ACC112 (cell line): Measurements from ENCODE around the gene TSPAN11.

Source experiments
- H2AFZ ChIP-seq: fragments of 200-600 bp; sonication (generic); one replicate; pipeline ENCODE4 v1.6.0; 2017; ENCODE audit warnings: antibody characterized with exemption, low read length; ENCODE audit not compliant: unreplicated experiment
- H3K27ac ChIP-seq: fragments of 200-600 bp; sonication (generic); 2 replicates; pipeline ENCODE4 v1.5.1; 2014; ENCODE audit warnings: low read depth, mild to moderate bottlenecking, antibody characterized with exemption, low read length, moderate library complexity
- H3K27me3 ChIP-seq: fragments of 200-600 bp; sonication (generic); 2 replicates; pipeline ENCODE4 v1.6.1; 2014; ENCODE audit warnings: mild to moderate bottlenecking, antibody characterized with exemption, low read length, moderate library complexity, mixed read lengths; ENCODE audit not compliant: insufficient read depth
- H3K36me3 ChIP-seq: fragments of 200-600 bp; sonication (generic); 2 replicates; pipeline ENCODE4 v1.6.1; 2016; ENCODE audit warnings: mild to moderate bottlenecking, antibody characterized with exemption, low read length, moderate library complexity, mixed read lengths; ENCODE audit not compliant: insufficient read depth
- H3K4me1 ChIP-seq: fragments of 200-600 bp; sonication (generic); one replicate; pipeline ENCODE4 v1.6.1; 2016; ENCODE audit warnings: low read length, mixed read lengths; ENCODE audit not compliant: insufficient read depth, unreplicated experiment, control insufficient read depth
- H3K4me3 ChIP-seq: fragments of 200-600 bp; sonication (generic); 2 replicates; pipeline ENCODE4 v1.5.1; 2014; ENCODE audit warnings: mild to moderate bottlenecking, low read depth, low read length
- H3K79me2 ChIP-seq: fragments of 200-600 bp; sonication (generic); one replicate; pipeline ENCODE4 v1.6.0; 2016; ENCODE audit warnings: low read length; ENCODE audit not compliant: control insufficient read depth, unreplicated experiment, insufficient read depth

Gene TSPAN11

DNA sequence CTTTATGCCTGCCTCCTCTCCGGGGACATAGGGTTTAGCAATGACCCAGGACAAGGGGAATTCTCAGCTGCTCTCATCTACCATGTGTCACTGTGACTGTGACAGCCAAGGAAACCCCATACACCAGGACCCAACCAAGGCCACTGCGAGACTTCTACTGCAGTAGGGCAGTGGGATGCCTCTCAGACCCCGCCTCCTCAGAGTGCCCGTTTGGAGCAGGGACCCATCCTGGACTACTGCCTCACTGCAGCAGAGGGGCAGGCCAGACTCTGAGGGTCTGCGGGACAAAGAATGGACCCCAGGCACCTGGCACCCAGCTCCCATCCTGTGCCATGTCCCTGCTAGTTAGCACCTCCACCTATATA lies 75.8 kb downstream of the TSPAN11 start:
- Histone ChIP-seq H2AFZ (no peak overlapping the region), H3K4me3 (no peak overlapping the region), H3K79me2 (no peaks in the 10 kb centered on the region), H3K27me3 (no peaks in the 10 kb centered on the region), H3K4me1 (peaks cover 28% of the 10 kb centered on the region), H3K27ac (no peak overlapping the region), H3K36me3 (no peaks in the 10 kb centered on the region)

DNA sequence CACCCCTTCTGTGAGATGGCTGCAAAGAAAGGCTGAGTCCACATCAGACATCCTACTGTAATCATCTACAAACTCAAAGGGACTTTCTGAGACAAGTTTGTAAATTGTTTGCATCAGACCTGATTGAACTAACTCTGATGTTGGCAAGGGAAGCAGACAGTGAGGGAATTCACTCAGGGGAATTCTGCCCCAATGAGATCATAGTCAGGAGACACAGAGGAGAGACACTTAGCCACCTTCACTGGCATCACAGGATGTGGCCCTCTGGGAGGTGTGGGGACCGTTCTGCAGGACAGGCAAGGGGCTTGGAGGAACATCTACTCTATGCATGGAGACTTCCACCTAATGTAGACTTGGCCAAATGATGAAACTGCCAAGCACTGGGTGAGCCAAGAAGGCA lies 76.5 kb downstream of the TSPAN11 start:
- Histone ChIP-seq H3K36me3 (no peaks in the 10 kb centered on the region), H3K27me3 (no peaks in the 10 kb centered on the region), H3K4me3 (no peak overlapping the region), H3K27ac (no peak overlapping the region), H3K79me2 (no peaks in the 10 kb centered on the region), H2AFZ (no peak overlapping the region), H3K4me1 (peaks cover 28% of the 10 kb centered on the region)

DNA sequence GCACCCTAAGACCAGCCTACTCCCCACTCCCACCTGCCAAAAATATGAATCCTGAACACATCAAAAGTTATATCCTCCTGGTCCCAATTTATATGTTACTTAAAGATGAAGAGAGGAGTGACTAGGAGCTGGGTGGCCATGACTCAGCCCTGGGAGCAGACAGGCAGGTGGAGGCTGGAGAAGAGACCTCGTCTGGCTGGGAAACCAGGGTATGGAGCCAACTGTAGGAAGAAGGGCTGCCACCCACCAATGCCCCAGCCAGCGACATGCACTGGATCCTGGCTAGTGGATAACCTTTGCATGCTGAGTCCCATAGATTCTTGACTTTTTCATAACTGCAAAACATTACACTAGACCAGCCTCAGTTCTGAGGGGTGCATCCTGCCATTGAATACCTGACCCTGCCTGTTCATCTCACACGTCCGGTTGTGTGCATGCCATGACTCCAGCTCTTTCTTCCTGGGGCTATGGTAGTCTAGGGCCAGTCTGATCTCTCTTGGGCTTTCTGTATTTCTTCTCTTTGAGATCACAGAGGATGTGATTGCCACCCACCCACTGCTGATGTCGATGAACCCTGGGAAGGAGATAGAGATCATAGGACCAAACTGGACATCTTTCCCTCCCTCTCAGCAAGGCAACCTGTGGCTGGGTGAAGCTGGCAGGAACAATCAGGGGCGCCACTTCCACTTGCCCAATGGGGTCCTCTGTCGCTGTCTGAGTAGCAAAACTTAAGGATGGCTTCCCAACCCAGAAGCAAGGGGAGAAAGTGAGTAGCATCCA lies 77.5 kb downstream of the TSPAN11 start:
- Histone ChIP-seq H3K4me1 (peaks cover 28% of the 10 kb centered on the region), H2AFZ (no peak overlapping the region), H3K4me3 (no peak overlapping the region), H3K27me3 (no peaks in the 10 kb centered on the region), H3K79me2 (no peaks in the 10 kb centered on the region), H3K27ac (no peak overlapping the region), H3K36me3 (no peaks in the 10 kb centered on the region)

DNA sequence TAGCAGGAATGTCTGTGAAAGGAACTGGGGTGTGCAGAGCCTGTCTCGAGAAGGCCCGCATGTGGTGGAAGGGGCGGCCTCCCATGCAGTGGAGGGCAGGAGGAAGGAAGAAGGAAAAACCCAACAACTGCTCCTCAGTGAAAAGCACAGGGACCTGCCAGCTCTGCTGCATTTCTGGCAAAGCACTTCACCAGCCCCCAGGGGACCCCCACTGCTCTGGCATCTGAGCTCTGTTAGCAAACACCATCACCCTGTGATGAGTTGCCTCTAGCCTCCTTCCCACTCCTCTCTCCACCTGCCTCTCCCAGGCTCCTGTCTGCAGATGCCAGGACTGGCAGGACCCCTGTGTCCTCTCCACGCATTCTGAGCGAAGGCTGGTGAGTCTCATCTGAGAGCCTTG lies 78.1 kb downstream of the TSPAN11 start:
- H3K36me3 ChIP-seq, result no peaks in the 10 kb centered on the region
- H3K4me3 ChIP-seq, result no peak overlapping the region
- H3K27ac ChIP-seq, result no peak overlapping the region
- H3K27me3 ChIP-seq, result no peaks in the 10 kb centered on the region
- H3K79me2 ChIP-seq, result no peaks in the 10 kb centered on the region
- no peak overlapping the region for H2AFZ ChIP-seq
- H3K4me1 ChIP-seq, result peaks cover 28% of the 10 kb centered on the region

DNA sequence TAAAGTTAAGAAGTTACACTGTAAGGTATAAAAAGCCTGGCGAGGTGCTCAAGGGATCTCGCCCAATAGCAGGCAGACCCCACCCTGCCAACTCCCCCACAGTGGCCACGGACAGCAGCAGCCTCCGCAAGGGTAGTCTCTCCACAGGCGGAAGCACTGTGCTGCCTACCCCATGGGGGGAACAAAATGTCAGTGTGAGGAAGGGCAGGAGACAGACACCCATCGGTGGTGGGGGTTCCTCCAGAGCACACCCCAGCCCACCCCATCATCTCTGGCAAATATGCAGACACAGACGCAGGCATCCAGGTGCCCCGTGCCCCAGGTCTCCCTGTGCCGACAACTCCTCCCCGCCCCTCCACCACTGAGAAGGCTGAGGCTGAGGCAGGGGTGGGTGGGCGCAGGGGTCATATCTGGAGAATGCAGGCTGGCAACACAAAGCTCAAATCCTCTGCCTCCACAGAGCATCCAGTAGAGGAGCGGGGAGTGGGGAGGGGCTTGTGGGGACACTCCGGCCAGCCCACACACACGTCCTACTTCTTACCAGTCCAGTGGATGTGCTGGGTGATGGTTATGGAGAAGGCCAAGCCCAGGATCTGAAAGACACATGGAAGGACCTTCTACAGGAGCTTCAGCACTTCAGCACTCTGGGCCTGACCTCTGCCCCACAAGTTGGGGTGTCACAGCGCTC lies 78.9 kb downstream of the TSPAN11 start:
- H3K27me3 ChIP-seq, result no peaks in the 10 kb centered on the region
- peak overlapping the region; percentile 68 for H3K27ac ChIP-seq
- no peaks in the 10 kb centered on the region for H3K79me2 ChIP-seq
- H3K4me3 ChIP-seq, result no peak overlapping the region
- H2AFZ ChIP-seq, result no peak overlapping the region
- no peaks in the 10 kb centered on the region for H3K36me3 ChIP-seq
- H3K4me1 ChIP-seq, result peaks cover 24% of the 10 kb centered on the region

DNA sequence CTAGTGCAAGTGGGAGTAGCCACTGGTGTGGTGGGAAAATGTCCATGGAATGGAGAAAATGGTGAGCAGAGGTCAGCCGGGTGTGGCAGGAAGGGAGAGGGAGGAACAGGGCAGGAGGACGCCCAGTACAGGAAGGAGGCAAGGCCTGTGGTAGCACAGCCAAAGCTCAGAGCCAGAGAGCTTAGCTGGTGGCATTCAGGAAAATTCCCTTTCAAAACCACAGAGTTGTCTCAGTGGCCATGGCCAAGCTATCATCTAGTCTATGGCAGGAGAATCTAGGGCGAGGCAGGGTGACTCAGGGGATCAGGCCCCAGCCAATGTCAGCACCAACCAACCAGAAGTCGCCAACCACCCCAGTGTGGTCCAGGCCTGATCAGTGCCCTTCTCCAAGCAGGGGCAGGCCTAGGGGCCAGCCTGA lies 79.4 kb downstream of the TSPAN11 start:
- Histone ChIP-seq H3K4me3 (no peak overlapping the region), H3K79me2 (no peaks in the 10 kb centered on the region), H3K27ac (peak overlapping the region; percentile 68), H3K27me3 (no peaks in the 10 kb centered on the region), H3K36me3 (no peaks in the 10 kb centered on the region), H2AFZ (peak overlapping the region; percentile 62), H3K4me1 (peaks cover 20% of the 10 kb centered on the region)

DNA sequence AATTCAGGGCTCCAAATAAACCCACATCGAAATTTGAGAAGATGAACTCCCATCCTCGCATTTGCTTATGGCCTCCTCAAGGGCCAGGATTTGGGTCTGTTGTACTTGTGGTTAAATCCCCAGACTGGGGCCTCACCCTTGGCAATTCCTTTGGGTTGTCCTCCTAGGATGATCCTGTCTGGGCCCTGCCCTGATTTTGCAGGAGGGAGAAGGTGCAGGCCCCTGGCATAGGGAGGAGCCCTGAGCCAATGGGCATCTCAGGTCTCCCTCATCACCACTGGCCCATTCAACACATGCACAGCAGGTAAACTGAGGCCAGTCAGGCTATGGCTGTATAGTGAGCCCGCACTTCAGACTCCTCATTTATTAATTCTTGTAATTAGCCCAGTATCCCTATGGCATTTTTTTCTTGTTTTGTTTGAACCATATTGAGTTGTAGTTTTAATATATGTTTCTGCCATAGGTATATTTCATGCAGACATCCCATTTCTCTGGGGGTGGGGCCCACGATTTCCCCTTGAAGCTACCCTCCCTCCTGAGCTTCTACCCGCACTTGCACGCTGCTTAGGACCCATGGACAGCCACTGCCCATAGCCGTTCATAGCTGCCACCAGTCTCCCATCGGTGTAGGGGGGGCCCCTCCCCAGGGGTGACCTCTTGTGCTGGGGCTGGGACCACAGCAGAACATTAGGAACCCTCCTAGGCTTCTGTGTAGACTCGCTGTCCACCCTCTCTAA lies 80.0 kb downstream of the TSPAN11 start:
- Histone ChIP-seq H3K27ac (peak overlapping the region; percentile 68), H3K4me3 (no peak overlapping the region), H3K27me3 (no peaks in the 10 kb centered on the region), H2AFZ (no peak overlapping the region), H3K79me2 (no peaks in the 10 kb centered on the region), H3K36me3 (no peaks in the 10 kb centered on the region), H3K4me1 (peaks cover 18% of the 10 kb centered on the region)

DNA sequence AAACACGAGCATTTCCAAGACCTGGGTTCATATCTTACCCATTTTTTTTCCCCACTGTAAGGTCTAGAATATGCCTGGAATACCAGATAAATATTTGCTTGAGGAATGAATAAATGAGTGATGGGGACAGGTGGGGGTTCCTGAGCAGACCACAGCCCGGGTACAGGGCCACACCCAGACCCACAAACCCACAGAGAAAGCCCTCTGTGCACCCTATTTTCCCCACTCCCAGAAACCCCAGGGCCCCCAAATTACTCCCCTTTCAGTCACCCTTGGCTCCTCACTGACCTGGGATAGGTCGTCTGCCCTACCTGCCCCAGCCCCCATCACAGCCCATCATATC lies 80.6 kb downstream of the TSPAN11 start:
- Histone ChIP-seq H3K79me2 (no peaks in the 10 kb centered on the region), H3K27ac (no peak overlapping the region), H3K4me1 (peaks cover 18% of the 10 kb centered on the region), H2AFZ (no peak overlapping the region), H3K36me3 (no peaks in the 10 kb centered on the region), H3K4me3 (no peak overlapping the region), H3K27me3 (no peaks in the 10 kb centered on the region)

DNA sequence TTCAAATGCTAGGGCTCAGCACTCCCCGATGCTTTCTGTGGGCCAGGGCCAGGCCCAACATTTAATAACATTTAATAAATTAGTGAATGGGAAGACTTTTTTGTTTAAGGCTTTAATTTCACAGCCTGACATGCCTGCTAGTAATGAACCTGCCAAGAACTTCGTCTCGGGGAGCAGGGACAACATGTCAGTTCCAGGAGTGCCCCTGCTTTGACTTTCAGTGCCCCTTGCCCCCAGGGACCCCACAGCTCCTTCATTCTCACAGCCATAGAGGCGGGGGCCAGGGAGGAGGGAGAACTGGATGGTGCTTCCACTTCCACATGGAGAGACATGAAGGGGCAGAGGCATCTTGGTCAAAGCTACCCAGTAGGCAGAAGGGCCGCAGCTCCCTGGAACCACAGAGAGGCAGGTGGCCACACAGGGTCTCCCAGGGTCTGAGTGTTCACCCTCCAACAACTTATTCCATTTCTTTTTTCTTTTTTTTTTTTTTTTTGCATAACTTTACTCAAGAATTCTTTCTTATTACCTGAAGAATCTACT lies 81.2 kb downstream of the TSPAN11 start:
- Histone ChIP-seq H3K27me3 (no peaks in the 10 kb centered on the region), H3K27ac (no peak overlapping the region), H3K4me1 (peaks cover 18% of the 10 kb centered on the region), H2AFZ (no peak overlapping the region), H3K79me2 (no peaks in the 10 kb centered on the region), H3K36me3 (no peaks in the 10 kb centered on the region), H3K4me3 (no peak overlapping the region)

DNA sequence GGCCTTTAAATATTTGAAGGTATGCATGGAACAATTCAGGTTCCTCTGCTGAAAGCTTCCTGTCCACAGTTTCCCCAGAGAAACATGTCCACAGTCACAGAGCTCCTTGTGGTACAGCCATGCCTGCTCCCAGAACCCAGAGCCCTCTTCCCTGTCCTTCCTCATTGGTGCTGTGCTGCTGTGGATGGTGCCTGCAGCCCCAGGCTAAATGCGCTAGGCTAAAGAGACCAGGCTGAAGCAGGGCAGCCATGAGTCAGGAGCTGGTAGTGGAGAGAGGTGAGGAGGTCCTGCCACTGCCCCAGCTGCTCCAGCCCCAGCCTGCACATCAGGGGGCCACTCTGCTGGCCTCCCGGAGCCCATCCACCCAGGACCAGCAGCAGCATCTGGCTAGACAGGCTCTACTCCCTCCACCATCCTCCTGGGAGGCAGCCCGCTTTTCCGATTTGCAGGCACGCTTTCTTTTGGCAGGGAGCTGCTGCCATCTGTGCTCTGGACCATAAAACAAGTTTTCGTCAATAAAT lies 81.8 kb downstream of the TSPAN11 start:
- Histone ChIP-seq H3K4me3 (no peak overlapping the region), H3K4me1 (peaks cover 18% of the 10 kb centered on the region), H2AFZ (no peak overlapping the region), H3K36me3 (no peaks in the 10 kb centered on the region), H3K27me3 (no peaks in the 10 kb centered on the region), H3K27ac (no peak overlapping the region), H3K79me2 (no peaks in the 10 kb centered on the region)
